Epithelial cell of prostate (primary cell): Measurements from ENCODE around the gene PLXNC1.

Source experiments
- DNase-seq: peaks from one replicate; pipeline ENCODE4 v3.0.0-alpha.2; 2011; ENCODE audit warnings: low read depth, low spot score
- H3K27ac ChIP-seq: fragments of 450-650 bp; 2 replicates; pipeline ENCODE4 v1.5.1; 2017; ENCODE audit warnings: mild to moderate bottlenecking

PLXNC1 gene

DNA sequence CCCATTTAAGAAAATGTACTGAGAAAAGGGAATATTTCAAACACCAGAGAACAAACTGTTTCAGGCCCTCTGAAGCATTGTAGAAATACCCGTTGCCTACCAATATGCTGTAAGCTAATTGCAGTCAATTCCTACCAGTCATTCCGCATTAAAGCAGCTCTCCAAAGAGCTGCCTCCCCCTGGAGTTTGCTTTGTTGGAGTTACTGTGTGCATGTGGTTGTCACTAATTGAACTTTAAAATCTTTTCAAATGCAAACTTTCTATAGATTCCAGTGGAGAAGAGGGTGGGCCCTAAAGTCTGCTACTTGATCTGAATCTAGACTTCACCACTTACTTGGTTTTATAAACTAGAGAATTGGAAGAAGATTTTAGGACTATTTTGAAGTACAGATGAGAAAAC, 112.7 kb downstream of the PLXNC1 start:
- no peak for DNase-seq
- no peak overlapping the region for H3K27ac ChIP-seq

DNA sequence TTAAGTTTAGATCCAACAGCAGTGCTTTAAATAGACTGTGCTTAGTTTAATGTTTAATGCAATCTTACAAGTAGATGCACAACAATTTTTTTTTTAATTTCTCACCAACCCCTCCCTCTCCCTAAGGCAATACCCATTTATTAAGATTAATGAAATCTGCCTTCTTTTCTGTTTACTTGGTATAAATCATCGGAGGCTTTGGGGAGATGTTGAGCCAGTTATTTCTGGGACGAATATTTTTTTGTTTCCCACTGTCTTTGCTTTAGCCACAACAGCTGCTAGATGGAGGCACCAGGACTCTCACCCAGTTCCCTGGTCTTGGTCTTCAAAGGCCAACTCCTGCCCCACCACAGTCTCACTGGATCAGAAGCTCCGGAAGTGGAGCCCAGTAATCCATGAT, 113.4 kb downstream of the PLXNC1 start:
- DNase-seq, result no peak
- H3K27ac ChIP-seq, result no peak overlapping the region

DNA sequence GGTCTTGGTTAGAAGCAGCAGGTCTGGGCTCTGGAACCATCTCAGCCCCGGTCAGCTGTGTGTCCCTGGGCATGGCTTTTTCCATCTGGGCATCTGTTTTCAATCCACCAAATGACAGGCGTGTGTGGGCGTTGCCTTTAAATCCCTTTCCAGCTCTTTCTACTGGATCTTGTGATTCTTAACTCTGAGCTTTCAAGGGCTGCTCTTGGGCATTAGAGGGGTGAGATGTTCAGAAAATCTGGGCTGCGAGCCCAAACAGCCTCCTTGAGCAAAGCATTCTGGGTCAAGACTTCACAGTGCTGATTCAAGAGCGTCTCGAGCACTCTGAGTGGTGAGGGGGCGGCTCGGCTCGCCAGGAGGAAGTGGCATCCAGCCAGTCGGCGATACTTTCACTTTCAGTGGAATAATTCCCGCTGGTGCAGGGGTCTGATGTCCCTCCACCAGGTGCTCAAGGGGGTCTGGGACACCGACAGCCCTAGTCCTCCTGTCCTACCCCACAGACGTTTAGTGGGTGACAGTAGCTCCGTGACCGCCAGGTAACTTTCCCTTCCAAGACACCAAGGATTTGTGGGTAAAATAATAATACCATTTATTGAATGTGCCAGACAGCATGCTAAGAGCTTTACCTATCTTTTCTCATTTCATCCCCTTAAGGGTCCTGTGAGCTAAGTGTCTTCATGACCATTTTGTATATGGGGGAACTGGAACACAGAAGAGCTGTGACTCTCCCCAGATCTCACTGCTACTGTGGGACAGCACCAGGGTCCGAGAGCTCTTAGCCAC, 114.0 kb downstream of the PLXNC1 start:
- DNase-seq, result no peak
- H3K27ac ChIP-seq, result no peak overlapping the region

DNA sequence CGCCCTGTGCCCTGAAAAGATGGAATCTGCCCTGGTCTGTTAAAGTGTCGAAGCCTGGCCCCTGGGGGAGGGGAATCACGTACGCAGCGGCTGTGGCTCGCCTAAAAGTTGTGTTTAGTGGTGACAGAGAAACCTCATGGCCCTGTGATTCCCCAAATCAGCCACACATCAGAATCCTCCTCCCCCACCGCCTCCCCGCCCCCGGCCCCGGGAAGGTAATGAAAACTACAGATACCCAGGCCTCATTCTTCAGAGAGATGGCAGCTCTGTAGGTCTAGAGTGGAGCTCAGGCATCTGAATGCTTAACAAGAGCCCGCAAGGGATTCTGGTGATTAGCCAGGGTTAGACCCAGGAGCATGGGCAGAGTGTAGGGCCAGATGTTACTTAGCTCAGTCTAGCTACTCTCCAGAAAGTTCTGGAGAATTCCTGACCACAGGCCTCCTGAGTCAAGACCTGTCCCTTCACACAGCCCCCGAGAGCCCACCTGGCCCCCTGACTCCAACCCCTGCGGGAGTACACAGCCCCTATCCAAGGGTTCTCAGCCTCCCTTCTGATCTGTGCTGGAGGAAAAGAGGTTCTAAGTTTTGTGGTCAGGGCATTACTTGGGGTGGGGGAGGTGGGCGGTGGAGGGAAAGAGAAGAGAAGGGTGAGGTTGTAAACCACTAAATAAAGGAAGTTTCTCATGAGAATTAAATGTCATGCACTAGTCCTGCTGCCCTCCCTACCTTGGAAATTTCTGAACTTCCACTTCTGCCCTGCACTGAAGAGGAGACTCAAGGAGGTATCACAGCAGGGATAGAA, 114.8 kb downstream of the PLXNC1 start:
- H3K27ac ChIP-seq, result no peak overlapping the region
- DNase-seq, result no peak

DNA sequence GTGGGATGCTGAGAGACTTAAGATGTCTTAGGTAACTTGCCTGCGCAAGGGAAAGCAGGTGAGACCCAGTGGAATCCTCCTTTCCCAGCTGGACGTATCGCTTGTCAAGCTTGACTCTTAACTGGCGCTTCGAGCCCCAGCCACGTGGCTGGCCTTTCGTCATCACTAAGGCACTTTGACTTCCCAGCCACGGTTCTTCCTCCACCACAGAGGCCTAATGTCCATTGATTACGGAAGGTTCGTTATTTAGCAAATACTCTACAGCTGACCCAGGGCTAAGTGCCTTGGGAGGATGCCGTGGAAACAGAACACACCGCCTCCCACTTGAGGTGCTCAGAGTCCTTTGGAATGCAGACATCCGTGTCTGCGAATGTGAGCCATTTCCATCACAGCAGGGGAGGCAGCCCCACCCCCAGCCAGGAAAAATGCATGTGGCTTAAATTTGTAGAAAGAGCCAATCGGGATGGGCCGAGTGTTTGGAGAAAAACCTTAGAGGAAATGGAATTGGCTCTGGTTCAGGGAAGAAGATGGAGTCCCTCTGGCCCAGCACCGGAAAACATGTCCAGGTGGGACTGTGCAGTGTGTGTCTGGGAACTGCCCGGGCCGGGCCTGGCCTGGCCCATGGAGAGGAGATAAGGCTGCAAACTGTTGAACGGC, 115.7 kb downstream of the PLXNC1 start:
- no peak overlapping the region for H3K27ac ChIP-seq
- DNase-seq, result no peak

DNA sequence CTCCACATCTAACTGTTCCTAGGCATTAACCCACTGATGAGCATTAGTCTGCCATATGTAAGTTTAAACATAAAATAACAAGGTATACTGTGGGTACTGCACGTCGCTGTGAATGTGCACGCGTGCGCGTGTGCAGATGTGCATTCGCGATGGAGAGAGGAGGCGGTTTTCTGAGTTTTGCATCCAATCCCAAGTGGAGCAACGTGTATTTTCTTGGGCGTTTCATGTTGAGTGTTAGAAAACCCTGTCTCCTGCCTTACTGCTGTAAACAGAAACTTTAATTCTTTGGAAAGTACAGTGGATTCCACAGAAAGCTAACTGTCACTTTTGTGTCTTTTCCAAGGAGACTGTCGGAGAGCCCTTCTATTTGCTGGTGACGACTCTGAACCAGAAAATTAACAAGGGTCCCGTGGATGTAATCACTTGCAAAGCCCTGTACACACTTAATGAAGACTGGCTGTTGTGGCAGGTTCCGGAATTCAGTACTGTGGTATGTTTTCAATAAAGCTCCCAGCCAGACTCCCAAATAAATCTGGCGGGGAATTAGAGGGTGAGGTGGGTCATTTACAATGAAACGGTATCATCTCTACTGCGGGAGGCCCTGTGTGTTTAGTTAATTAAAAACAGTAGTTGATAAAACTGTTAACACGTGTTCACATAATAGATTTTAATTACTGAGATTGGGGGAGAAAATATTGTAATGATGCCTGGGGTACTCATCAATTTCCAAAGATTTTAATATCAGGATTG, 116.5 kb downstream of the PLXNC1 start:
- no peak for DNase-seq
- no peak overlapping the region for H3K27ac ChIP-seq

DNA sequence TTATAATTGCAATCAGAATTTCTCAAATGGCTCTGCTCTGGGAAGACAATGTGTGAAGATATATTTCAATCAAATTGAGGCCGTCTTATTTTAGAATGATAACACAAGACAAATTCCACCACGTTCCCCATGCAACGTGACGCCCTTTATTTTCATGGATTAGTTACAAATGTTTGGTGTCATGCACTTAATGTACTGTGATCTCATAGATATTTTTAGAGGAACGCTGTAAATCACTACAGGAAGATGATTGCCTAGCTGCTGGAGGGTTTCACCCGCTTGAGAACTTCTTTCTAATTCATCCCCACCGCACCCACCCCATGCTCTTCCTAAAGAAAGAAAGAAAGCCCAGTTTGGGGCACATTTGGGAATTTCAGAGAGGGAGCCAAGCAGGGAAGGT, 117.2 kb downstream of the PLXNC1 start:
- no peak for DNase-seq
- no peak overlapping the region for H3K27ac ChIP-seq

DNA sequence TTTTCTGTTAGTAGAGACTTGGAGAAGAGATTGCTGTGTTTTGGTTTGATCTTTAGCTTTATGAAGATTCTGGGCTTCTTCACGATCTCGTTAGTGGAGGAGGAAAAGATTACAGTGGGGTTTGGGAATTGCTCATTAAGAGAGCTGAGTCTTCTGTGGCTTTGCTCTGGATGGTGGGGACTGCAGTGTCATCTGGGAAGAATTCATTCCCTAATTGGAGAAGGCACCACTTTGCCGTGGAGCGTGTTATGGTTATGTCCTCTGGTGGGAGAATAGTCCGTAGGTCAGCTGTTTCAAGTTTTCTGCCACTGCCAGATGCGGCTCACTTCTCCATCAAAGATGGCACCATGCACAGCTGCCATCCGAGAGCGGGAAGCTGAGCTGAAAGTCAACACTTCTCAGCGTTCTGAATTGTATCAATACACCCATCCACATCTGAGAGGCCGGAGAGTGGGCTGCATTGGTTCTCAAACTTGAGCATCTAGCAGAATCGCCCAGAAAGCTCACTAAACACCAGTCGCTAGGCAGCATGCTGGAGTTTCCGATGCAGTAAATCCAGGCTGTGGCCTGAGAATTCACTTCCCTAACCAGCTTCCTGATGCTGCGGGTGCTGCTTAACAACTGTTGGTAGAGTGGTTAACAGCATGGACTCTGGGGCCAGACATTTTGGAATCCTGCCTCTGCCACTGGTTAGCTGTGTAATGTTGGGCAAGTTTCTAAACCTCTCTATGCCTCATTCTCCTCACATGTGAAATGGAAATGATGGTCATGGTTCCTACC, 117.8 kb downstream of the PLXNC1 start:
- no peak overlapping the region for H3K27ac ChIP-seq

DNA sequence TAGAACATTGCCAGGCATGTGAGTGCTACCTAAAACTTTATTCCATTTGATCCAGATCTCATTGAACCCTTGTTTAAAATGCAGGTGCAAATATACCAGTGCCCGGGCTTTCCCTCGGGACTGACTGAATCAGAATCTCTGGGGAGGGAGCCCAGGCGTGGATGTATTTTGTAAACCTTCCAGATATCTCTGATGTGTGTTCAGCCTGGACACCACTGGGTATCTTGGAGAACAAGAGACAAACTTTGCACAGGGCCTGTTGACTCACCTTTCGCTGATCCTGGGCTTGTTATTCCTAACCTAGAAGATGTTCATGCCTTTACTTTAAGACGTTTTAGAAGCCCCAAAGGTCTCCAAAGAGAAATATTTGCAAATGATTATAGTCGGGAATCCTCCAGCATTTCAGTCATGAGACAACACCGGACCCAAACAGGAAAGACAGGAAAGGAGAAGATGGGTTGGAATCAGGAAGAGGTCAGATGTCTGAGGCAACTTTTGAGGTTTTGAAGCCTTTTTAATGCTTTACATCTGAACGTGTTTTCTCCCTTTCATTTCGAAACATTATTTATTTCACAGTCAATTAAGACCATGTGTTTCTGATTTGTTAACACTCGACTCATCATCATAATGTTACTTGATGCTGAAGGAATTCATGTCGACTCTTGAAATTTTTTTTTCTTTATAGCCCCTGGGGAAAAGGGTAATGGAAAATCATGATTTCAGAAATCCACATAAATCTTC, 118.6 kb downstream of the PLXNC1 start:
- no peak overlapping the region for H3K27ac ChIP-seq
- no peak for DNase-seq

More for the DNA sequence above, 117.8 kb downstream of the PLXNC1 start:
- no peak for DNase-seq

DNA sequence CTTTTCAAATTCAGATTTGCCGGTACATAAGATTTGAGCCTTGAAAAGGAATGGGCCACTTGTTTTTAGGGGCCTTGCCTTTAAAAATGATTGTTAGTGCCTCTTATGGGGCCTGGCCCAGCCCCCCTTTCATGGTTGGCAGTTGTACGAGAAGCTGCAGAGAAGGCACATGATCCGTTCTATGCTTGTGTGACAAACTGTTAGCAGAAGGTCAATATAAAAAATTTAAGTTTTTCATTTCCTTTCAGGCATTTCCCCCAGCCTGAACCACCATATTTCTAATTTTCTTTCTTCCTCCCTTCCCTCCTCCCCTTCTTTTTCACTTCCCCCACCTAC, 119.1 kb downstream of the PLXNC1 start:
- H3K27ac ChIP-seq, result no peak overlapping the region
- no peak for DNase-seq

DNA sequence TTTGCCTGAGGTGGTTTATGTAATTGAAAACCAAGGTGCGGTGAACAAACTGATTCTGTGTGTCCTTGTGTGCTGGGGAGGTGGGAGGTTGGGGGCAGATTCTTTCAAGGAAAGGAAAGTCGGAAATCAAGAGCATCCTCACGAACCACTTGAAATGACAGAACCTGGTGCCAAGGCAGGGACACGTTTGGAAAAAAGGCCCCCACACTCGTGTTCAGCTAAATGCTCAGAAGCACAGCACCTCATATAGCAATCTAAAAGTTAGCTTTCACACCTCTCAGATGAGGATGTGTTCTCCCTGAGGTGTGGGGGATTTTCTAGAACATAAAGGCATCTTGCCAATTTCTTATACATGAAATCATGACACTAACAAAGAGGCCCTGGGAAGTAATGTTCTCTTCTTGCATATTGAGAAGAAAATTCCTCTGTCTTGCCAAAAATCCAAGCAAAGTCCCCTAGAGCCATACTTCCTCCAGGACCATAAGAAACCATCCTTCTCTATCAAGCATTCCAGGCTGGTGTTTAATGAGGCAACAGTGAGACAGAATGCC, 119.6 kb downstream of the PLXNC1 start:
- DNase-seq, result no peak
- no peak overlapping the region for H3K27ac ChIP-seq

DNA sequence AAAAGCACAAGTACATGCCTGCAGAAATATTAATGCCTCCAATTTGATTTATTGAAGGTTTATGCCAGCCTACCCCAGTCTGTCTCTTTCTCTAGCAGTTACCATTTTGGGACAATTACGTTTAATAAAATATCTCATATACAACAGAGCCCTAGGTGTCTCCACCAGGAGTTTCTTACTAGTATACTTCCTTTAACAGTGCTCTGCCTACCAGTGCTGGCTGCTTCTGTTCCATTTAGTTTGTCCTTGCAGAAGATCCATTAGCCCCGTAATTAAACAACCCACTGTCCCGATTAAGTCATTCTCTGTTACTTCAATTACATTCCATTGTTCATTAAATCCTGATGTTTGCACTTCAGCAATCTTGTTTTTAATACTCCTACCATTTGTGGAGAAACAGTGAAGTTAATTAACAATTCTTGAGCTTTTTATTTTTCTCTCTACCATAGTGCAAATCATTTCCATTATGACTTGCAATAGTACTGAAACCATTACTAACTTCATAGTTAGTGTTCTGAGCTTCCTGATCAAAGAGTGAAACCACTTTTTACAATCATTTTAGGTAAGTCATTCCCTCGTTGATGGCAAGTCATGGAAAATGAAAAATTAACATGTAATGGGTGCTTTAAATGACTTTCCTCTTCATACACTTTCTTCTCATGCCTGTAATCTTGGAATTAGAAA, 121.1 kb downstream of the PLXNC1 start:
- DNase-seq, result no peak
- H3K27ac ChIP-seq, result no peak overlapping the region

DNA sequence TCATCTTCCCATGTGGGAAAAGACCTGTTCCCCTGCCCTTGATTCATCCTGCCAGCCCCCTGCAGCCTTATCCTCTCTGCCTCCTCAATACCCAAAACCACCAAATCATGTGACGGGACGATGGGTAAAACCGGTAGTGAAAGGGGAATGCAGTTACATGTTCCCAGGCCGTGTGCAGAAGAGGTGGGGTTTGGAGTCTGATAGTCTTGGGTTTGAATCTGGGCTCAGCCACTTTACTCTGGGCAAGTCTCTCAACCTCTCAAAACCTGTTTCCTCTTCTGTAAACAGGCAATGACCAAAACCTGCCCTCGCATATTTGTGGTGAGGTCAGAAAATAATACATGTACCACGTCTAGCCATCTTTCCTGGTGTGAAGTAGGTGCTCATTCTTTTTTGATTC, 123.0 kb downstream of the PLXNC1 start:
- DNase-seq, result no peak
- H3K27ac ChIP-seq, result no peak overlapping the region

DNA sequence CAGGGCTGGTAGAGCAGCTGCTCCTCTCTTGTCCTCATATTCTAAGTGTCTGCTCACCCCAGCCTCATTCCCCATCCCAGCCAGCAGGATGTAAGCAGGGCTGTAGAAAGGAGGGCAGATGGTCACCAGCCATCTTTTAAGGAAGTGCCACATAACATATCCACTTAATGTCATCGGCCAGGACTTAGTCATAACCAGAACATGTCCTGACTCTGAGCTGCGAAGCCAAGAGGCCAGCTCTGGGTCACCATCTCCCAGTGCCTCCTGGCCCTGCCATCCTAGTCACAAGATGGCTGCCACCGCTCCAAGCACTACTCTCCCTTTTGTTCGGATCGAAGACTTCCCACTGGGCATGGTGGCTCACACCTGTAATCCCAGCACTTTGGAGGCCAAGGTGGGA, 123.9 kb downstream of the PLXNC1 start:
- DNase-seq, result no peak
- H3K27ac ChIP-seq, result no peak overlapping the region

DNA sequence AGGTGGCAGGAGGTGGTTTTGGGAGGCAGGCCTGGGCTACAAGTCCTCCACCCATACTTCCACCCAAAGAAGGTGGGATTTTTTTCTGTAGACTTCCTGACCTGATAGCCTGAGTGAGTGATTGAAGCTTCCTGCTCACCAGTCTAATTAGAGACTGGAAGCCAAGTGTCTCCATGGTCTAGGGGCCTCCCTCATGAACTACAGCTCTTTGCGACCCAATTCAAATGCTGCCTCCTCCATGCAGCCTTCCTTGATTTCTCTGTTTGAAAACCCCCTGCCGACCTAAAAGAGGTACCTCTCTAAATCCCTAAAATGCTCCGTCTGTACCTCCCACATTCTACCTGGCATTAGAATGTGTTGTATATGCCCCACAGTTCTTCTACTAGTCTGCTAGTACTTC, 124.9 kb downstream of the PLXNC1 start:
- no peak for DNase-seq
- no peak overlapping the region for H3K27ac ChIP-seq

DNA sequence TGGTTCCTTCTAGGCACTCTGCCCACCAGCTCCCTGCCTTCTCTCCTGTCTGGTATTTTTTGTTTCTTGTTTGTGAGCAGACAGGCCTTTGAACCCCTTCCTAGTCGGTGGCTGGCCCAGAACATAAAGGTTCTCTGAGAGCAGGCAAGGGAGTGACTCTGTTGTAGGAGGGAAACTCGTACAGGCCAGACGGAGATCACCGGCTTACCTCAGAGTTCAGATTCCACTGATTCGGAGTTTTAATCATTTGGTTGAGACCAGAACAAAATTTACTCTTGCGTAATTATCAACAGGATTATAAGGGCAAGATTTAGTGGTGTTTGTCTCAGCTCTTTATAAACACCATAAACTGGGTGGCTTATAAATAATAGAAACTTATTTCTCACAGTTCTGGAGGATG, 128.3 kb downstream of the PLXNC1 start:
- no peak for DNase-seq
- no peak overlapping the region for H3K27ac ChIP-seq

DNA sequence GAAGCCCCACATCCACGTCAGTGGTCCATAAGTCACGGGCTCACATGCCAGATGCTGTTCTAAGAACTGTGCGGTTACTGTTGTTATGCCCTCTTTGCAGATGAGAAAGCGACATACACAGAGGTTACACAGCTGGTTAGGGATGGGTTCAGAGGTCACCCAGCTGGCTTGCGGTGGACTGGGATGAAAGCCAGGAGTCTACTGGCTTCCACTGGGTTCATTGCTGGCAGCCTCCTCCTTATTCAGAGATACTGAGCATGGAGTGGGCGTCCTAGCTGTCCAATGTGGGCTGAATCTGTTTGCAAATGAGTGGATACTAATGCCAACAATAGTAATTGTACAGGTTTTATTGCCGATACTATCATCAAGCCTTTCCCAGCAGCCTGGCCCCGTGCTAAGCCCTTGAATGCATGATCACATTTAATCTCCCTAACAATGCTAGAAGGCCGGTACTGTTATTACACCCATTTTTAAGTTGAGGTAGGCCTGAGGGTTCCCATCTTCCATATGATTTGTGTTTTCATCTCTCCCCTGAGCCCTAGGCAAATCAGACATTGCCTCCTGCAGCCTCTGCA, 129.1 kb downstream of the PLXNC1 start:
- DNase-seq, result no peak
- H3K27ac ChIP-seq, result no peak overlapping the region

DNA sequence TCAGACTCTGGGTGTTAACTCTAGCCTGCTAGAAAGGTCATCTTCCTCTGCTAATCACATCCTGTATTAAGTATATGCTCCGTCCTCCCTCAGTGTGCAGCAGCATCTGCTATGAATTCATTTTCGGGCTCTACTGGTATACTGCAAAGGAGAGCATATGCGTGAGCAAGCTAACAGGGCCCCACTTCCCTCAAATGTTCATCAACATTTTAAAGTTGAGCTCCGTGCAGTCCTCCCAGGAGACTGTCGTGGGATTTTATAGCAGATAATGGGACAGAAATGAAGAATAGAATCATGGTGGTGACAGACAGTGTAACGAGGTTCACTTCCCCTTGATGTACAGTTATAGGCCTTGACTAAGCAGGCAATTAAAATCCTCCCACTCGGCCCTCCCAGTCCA, 131.7 kb downstream of the PLXNC1 start:
- no peak for DNase-seq
- H3K27ac ChIP-seq, result no peak overlapping the region
